Measurements from ENCODE around the gene PSMD13.
"Not testable (repeated sequence)": the region's sequence is repeated elsewhere in the genome, so short reads cannot be mapped to it uniquely, and the experiment has no call there.

PSMD13 gene

DNA sequence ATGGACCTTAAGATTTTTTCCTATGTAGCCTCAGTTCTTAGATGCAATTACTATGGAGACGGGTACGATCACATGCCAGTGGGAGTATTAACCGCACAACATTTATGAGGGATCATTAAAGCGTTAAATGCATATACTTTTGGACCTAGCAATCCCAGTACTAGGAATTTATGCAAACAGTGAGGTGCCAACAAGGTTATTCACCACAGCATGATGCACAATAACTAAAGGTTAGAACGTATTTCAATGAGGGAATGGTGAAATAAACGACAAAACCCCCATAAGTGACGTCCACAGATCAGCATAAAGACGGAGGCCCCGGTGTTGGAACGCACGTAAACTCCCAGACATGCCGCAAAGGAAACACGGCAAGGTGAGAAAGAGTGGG is 1.2 kb upstream of the PSMD13 start:
- ATAC-seq: peak; percentile 25
- TF ChIP-seq ZNF8 (CRISPR knock-in tag; IDR thresholded peaks at IDR 0.05) (no peak), CSDC2 (CRISPR knock-in tag; IDR thresholded peaks at IDR 0.05) (no peak), ZNF70 (CRISPR knock-in tag; IDR thresholded peaks at IDR 0.05) (no peak), RARB (CRISPR knock-in tag; IDR thresholded peaks at IDR 0.05) (no peak), TCF4 (CRISPR knock-in tag; IDR thresholded peaks at IDR 0.05; ENCODE audit: borderline replicate concordance) (no peak)
- TF ChIP-seq, protein P1, sequence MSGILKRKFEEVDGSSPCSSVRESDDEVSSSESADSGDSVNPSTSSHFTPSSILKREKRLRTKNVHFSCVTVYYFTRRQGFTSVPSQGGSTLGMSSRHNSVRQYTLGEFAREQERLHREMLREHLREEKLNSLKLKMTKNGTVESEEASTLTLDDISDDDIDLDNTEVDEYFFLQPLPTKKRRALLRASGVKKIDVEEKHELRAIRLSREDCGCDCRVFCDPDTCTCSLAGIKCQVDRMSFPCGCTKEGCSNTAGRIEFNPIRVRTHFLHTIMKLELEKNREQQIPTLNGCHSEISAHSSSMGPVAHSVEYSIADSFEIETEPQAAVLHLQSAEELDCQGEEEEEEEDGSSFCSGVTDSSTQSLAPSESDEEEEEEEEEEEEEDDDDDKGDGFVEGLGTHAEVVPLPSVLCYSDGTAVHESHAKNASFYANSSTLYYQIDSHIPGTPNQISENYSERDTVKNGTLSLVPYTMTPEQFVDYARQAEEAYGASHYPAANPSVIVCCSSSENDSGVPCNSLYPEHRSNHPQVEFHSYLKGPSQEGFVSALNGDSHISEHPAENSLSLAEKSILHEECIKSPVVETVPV (CRISPR knock-in tag; IDR thresholded peaks at IDR 0.05): no peak

DNA sequence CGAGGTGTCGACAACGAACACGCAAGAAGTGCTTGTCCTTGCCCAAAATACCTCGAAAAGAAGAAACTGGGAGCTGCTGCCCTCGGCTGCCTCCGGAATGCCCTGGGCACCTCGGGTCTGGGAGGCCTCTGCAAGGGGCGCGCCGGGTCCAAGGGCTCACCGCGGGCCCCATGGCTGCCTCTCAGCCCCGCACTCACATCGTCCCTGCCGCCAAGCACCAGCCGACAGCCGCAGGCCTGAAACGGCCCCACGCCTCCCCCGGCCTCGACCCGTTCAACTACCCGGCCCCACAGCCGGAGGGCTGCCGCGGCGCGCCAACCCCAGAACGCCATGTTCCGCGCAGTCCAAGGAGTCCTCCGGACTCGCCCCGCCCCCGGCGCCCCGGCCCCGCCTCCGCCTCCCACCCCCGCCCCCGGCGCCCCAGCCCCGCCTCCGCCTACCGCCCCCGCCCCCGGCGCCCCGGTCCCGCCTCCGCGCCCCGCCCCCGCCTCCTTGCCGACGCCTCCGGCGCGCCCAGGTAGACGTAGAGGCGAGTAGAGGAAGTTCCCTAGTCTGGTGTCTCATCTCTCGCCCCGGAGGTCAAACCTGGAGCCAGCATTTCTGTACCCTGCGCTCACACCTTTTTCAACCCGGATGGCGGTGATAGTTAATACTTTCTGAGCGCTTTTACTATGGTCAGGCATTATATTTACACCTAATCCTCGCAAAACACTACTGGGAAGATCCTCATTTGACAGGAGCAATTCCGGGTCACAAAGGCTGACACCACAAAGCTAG is 591 bp upstream of the PSMD13 start, which contains the start of gene SIRT3:
Gene SIRT3 (minus strand): TSS at position 346 of the 777 bp plus-strand sequence. CDS start 14 bp downstream, at position 332.
- peak; percentile 87 for ATAC-seq
- no peak for TF ChIP-seq ISL1 (CRISPR knock-in tag; IDR thresholded peaks at IDR 0.05)
- no peak for TF ChIP-seq PPARA (CRISPR knock-in tag; IDR thresholded peaks at IDR 0.05; ENCODE audit: borderline replicate concordance)
- TF ChIP-seq, protein P2, sequence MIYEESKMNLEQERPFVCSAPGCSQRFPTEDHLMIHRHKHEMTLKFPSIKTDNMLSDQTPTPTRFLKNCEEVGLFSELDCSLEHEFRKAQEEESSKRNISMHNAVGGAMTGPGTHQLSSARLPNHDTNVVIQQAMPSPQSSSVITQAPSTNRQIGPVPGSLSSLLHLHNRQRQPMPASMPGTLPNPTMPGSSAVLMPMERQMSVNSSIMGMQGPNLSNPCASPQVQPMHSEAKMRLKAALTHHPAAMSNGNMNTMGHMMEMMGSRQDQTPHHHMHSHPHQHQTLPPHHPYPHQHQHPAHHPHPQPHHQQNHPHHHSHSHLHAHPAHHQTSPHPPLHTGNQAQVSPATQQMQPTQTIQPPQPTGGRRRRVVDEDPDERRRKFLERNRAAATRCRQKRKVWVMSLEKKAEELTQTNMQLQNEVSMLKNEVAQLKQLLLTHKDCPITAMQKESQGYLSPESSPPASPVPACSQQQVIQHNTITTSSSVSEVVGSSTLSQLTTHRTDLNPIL (CRISPR knock-in tag; IDR thresholded peaks at IDR 0.05; ENCODE audit: low read depth): no peak
- no peak for TF ChIP-seq ZFP30 (CRISPR knock-in tag; IDR thresholded peaks at IDR 0.05)
- TF ChIP-seq ESRRG (CRISPR knock-in tag; IDR thresholded peaks at IDR 0.05): no peak
- TF ChIP-seq, protein P3, sequence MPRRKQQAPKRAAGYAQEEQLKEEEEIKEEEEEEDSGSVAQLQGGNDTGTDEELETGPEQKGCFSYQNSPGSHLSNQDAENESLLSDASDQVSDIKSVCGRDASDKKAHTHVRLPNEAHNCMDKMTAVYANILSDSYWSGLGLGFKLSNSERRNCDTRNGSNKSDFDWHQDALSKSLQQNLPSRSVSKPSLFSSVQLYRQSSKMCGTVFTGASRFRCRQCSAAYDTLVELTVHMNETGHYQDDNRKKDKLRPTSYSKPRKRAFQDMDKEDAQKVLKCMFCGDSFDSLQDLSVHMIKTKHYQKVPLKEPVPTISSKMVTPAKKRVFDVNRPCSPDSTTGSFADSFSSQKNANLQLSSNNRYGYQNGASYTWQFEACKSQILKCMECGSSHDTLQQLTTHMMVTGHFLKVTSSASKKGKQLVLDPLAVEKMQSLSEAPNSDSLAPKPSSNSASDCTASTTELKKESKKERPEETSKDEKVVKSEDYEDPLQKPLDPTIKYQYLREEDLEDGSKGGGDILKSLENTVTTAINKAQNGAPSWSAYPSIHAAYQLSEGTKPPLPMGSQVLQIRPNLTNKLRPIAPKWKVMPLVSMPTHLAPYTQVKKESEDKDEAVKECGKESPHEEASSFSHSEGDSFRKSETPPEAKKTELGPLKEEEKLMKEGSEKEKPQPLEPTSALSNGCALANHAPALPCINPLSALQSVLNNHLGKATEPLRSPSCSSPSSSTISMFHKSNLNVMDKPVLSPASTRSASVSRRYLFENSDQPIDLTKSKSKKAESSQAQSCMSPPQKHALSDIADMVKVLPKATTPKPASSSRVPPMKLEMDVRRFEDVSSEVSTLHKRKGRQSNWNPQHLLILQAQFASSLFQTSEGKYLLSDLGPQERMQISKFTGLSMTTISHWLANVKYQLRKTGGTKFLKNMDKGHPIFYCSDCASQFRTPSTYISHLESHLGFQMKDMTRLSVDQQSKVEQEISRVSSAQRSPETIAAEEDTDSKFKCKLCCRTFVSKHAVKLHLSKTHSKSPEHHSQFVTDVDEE (CRISPR knock-in tag; IDR thresholded peaks at IDR 0.05): no peak

DNA sequence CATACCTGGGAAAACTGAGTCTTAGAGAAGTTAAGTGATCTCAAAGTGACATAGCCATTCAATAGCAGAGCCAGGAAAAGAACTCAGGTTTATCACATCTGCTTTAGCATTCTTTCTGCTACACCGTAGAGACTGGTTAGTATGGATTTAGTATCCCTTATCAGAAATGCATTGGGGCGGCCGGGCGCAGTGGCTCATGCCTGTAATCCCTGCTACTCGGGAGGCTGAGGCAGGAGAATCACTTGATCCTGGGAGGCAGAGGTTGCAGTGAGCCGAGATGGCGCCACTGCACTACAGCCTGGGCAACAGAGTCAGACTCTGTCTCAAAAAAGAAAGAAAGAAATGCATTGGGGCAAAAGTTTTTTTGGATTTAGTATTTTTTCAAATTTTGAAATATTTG is 1.6 kb downstream of the PSMD13 start:
- not testable (repeated sequence) for ATAC-seq

DNA sequence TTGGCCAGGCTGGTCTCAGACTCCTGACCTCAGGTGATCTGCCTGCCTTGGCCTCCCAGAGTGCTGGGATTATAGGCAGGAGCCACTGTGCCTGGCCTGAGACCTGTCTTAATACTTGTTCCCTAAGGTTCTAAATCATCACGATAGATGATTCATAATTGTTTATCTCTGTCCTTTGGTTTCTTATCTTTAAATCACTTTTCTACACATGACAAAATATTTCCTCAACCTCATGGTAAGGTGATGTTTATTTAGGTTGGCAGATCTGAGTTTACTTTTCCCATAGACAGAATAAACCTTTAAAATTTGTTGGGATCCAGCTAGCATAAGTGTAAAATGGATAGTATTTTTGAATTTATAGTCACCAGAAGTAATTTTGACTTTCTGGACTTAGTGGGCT is 3.5 kb downstream of the PSMD13 start:
- ATAC-seq: no peak
- no peak for TF ChIP-seq ZNF8 (CRISPR knock-in tag; IDR thresholded peaks at IDR 0.05)
- TF ChIP-seq CSDC2 (CRISPR knock-in tag; IDR thresholded peaks at IDR 0.05): no peak
- no peak for TF ChIP-seq ZNF565 (CRISPR knock-in tag; conservative IDR thresholded peaks at IDR 0.05; ENCODE audit: low read depth)

DNA sequence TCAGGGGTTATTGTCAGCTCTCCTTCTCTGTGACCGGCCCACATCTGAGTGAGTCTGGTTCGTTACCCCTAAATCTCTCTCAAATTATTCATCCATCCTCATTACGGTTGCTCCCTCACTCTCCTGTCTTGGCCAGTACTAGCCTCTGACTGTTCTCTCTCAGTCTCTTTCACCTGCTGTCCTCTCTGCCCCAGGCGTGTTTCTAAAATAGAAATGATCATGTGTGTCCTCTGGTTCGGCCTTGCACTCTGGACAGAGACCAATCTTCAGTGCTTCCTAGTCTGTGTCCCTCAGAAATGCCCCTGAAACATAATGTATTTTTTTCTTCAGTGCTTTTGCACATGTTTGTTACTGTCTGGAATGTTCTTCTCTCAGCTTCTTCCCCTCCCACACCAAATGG is 4.9 kb downstream of the PSMD13 start:
- ATAC-seq: no peak
- TF ChIP-seq, protein P4, sequence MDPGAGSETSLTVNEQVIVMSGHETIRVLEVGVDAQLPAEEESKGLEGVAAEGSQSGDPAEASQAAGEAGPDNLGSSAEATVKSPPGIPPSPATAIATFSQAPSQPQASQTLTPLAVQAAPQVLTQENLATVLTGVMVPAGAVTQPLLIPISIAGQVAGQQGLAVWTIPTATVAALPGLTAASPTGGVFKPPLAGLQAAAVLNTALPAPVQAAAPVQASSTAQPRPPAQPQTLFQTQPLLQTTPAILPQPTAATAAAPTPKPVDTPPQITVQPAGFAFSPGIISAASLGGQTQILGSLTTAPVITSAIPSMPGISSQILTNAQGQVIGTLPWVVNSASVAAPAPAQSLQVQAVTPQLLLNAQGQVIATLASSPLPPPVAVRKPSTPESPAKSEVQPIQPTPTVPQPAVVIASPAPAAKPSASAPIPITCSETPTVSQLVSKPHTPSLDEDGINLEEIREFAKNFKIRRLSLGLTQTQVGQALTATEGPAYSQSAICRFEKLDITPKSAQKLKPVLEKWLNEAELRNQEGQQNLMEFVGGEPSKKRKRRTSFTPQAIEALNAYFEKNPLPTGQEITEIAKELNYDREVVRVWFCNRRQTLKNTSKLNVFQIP (CRISPR knock-in tag; IDR thresholded peaks at IDR 0.05; ENCODE audit: borderline replicate concordance, low read depth): no peak
- TF ChIP-seq, protein P5, sequence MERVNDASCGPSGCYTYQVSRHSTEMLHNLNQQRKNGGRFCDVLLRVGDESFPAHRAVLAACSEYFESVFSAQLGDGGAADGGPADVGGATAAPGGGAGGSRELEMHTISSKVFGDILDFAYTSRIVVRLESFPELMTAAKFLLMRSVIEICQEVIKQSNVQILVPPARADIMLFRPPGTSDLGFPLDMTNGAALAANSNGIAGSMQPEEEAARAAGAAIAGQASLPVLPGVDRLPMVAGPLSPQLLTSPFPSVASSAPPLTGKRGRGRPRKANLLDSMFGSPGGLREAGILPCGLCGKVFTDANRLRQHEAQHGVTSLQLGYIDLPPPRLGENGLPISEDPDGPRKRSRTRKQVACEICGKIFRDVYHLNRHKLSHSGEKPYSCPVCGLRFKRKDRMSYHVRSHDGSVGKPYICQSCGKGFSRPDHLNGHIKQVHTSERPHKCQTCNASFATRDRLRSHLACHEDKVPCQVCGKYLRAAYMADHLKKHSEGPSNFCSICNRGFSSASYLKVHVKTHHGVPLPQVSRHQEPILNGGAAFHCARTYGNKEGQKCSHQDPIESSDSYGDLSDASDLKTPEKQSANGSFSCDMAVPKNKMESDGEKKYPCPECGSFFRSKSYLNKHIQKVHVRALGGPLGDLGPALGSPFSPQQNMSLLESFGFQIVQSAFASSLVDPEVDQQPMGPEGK (CRISPR knock-in tag; IDR thresholded peaks at IDR 0.05; ENCODE audit: borderline replicate concordance): no peak
- TF ChIP-seq, protein P2 (CRISPR knock-in tag; IDR thresholded peaks at IDR 0.05; ENCODE audit: low read depth): no peak
- TF ChIP-seq SNAI2 (CRISPR knock-in tag; IDR thresholded peaks at IDR 0.05) (no peak), ISL1 (CRISPR knock-in tag; IDR thresholded peaks at IDR 0.05) (no peak), ZFP30 (CRISPR knock-in tag; IDR thresholded peaks at IDR 0.05) (no peak), PPARA (CRISPR knock-in tag; IDR thresholded peaks at IDR 0.05; ENCODE audit: borderline replicate concordance) (no peak), ZFP3 (CRISPR knock-in tag; IDR thresholded peaks at IDR 0.05) (no peak), ZNF565 (CRISPR knock-in tag; conservative IDR thresholded peaks at IDR 0.05; ENCODE audit: low read depth) (no peak), TCF4 (CRISPR knock-in tag; IDR thresholded peaks at IDR 0.05; ENCODE audit: borderline replicate concordance) (no peak), ZC3H10 (CRISPR knock-in tag; IDR thresholded peaks at IDR 0.05) (no peak), TOX (CRISPR knock-in tag; IDR thresholded peaks at IDR 0.05; ENCODE audit: borderline replicate concordance) (no peak), GLIS3 (CRISPR knock-in tag; IDR thresholded peaks at IDR 0.05) (no peak), ZNF70 (CRISPR knock-in tag; IDR thresholded peaks at IDR 0.05) (no peak), RARB (CRISPR knock-in tag; IDR thresholded peaks at IDR 0.05) (no peak), ZNF8 (CRISPR knock-in tag; IDR thresholded peaks at IDR 0.05) (no peak)

All from SK-N-SH treated with all-trans-retinoic acid at 6 μM for 48 hours (cell line).